PC-3 (cell line): ENCODE results near the gene ST3GAL3. TPM values are rescaled to one million over a fixed set of nuclear protein-coding genes. Genes with fewer than 3 reads are reported as not detected.

Experiments
- ATAC-seq: fragments of 200-7000 bp; cut with Tn5 transposase; 2 replicates; pipeline ENCODE4 v1.9.1; 2020; ENCODE audit warnings: mild to moderate bottlenecking, moderate library complexity
- BruUV-seq: library from RNA; stranded (reverse); fragments of 400-500 nt; replicated peaks from 2 replicates; lab custom pipeline; 2021; lab: Mats Ljungman, UMichigan
- CTCF ChIA-PET: fragments of 300-600 bp; sonication (Branson Sonifier 250); formaldehyde crosslinking; loops from one replicate; lab custom pipeline; 2022; ENCODE audit warnings: antibody characterized with exemption; lab: Charles Lee
- POLR2A ChIA-PET: fragments of 300-600 bp; sonication (Branson Sonifier 250); formaldehyde crosslinking; loops from one replicate; lab custom pipeline; 2022; ENCODE audit warnings: antibody characterized with exemption; ENCODE audit not compliant: unreplicated experiment; lab: Charles Lee
- DNase-seq: peaks from one replicate; pipeline ENCODE4 v3.0.0-alpha.2; 2015
- H2AFZ ChIP-seq: fragments of 300-600 bp; sonication (generic); 2 replicates; pipeline ENCODE4 v1.6.0; 2016; ENCODE audit warnings: antibody characterized with exemption, low read length
- H3F3A ChIP-seq: fragments of 300-600 bp; sonication (generic); one replicate; pipeline ENCODE4 v1.6.0; 2017; ENCODE audit warnings: antibody characterized with exemption, low read length, control low read depth, mild to moderate bottlenecking; ENCODE audit not compliant: unreplicated experiment
- H3K27ac ChIP-seq: fragments of 300-600 bp; sonication (generic); 2 replicates; pipeline ENCODE4 v1.5.1; 2016; ENCODE audit warnings: mild to moderate bottlenecking, low read length
- H3K27me3 ChIP-seq: fragments of 300-600 bp; sonication (generic); 2 replicates; pipeline ENCODE4 v1.6.1; 2016; ENCODE audit warnings: low read length, mixed read lengths
- H3K36me3 ChIP-seq: fragments of 300-600 bp; sonication (generic); 2 replicates; pipeline ENCODE4 v1.6.1; 2016; ENCODE audit warnings: low read depth, mixed run types, low read length, mixed read lengths
- H3K4me1 ChIP-seq: fragments of 300-600 bp; sonication (generic); 2 replicates; pipeline ENCODE4 v1.5.1; 2016; ENCODE audit warnings: low read length; ENCODE audit not compliant: insufficient read depth
- H3K4me2 ChIP-seq: fragments of 300-600 bp; sonication (generic); 2 replicates; pipeline ENCODE4 v1.6.0; 2016; ENCODE audit warnings: low read length
- H3K4me3 ChIP-seq: fragments of 300-600 bp; sonication (generic); 2 replicates; pipeline ENCODE4 v1.5.1; 2016; ENCODE audit warnings: mild to moderate bottlenecking, low read length, mixed read lengths
- H3K79me2 ChIP-seq: fragments of 300-600 bp; sonication (generic); 2 replicates; pipeline ENCODE4 v1.6.1; 2017; ENCODE audit warnings: low read length, mixed read lengths
- H3K9ac ChIP-seq: fragments of 300-600 bp; sonication (generic); 2 replicates; pipeline ENCODE4 v1.6.0; 2016; ENCODE audit warnings: mild to moderate bottlenecking, low read length
- H3K9me2 ChIP-seq: fragments of 300-600 bp; sonication (generic); replicated peaks from 2 replicates; pipeline ENCODE4 v1.6.1; 2016; ENCODE audit warnings: mixed run types, low read length, mixed read lengths
- H3K9me3 ChIP-seq: fragments of 300-600 bp; sonication (generic); 2 replicates; pipeline ENCODE4 v1.6.1; 2016; ENCODE audit warnings: low read length, mixed read lengths
- H4K20me1 ChIP-seq: fragments of 300-600 bp; sonication (generic); 2 replicates; pipeline ENCODE4 v1.6.1; 2016; ENCODE audit warnings: low read length, mixed read lengths
- CTCF ChIP-seq: fragments of 300-600 bp; sonication (generic); conservative IDR thresholded peaks from 2 replicates; pipeline ENCODE4 v1.5.1; 2017; ENCODE audit warnings: antibody characterized with exemption, low read depth, mild to moderate bottlenecking, low read length
- EZH2 ChIP-seq: fragments of 300-600 bp; sonication (generic); IDR thresholded peaks from one replicate; pipeline ENCODE4 v1.6.1; 2017; ENCODE audit warnings: antibody characterized with exemption, mild to moderate bottlenecking, low read length; ENCODE audit not compliant: unreplicated experiment
- EZH2phosphoT487 ChIP-seq: fragments of 300-600 bp; sonication (generic); IDR thresholded peaks from 2 replicates; pipeline ENCODE4 v1.6.1; 2018; ENCODE audit warnings: mild to moderate bottlenecking, antibody characterized with exemption, low read length, borderline replicate concordance
- intact Hi-C: fragments of 100-400 bp; cut with micrococcal nuclease; formaldehyde crosslinking; loops from 2 replicates; pipeline ENCODE4 v1.9.0; 2023
- total RNA-seq: library from RNA; depleted of rRNA; stranded (reverse); fragments of >200 nt; gene quantifications from 2 replicates; pipeline ENCODE4 v1.2.3, GENCODE V29; 2014

The ST3GAL3 gene
- total RNA-seq, 1 experiment from 2014 or later = 9.0 TPM

- H3K27ac ChIP-seq = peak overlapping the region; percentile 9; the same call in 1 of the 2 replicates
- POLR2A ChIA-PET = no interaction called here
- intact Hi-C loops = no loop called here
Observed at GRCh38 chr1:43824795-43825194, 117.5 kb downstream of the ST3GAL3 start.

DNA sequence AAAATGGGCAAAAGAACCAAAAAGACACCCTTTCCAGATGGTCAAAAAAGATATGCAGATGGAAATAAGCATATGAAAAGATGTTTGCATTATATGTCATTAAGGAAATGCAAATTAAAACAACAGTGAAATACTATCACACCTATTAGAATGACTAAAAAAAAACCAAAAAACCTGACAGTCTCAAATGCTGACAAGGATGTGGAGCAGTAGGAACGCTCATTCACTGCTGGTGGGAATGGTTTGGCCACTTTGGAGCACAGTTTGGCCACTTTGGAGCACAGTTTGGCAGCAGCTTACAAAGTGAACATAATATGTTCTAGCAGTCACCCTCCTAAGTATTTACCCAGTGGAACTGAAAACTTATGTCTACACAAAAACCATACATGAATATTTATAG is 121.2 kb downstream of the ST3GAL3 start:
- H3K4me3 ChIP-seq = no peak overlapping the region
- no peaks in the 10 kb centered on the region for H3K27me3 ChIP-seq
- no peaks in the 10 kb centered on the region for H4K20me1 ChIP-seq
- H3K9me2 ChIP-seq = no peaks in the 10 kb centered on the region
- BruUV-seq = no TSS peak
- no peak overlapping the region for H3K4me2 ChIP-seq
- no peaks in the 10 kb centered on the region for H3K36me3 ChIP-seq
- no peak for DNase-seq
- H3K4me1 ChIP-seq = peaks cover 56% of the 10 kb centered on the region
- H3K27ac ChIP-seq = no peak overlapping the region
- intact Hi-C loops = no loop called here
- H2AFZ ChIP-seq = no peak overlapping the region
- no peaks in the 10 kb centered on the region for H3K79me2 ChIP-seq
- H3F3A ChIP-seq = no peaks in the 10 kb centered on the region
- no peaks in the 10 kb centered on the region for H3K9me3 ChIP-seq
- no peak overlapping the region for H3K9ac ChIP-seq
- ATAC-seq = no peak
- POLR2A ChIA-PET = no interaction called here
- no peak for TF ChIP-seq EZH2
- no peak for TF ChIP-seq CTCF
- CTCF ChIA-PET = no interaction called here

More at GRCh38 chr1:43824795-43825194, 117.5 kb downstream of the ST3GAL3 start:
- peak; percentile 68 for DNase-seq
- CTCF ChIA-PET = no interaction called here
- Histone ChIP-seq H3K9me2 (no peaks in the 10 kb centered on the region), H3K9me3 (no peaks in the 10 kb centered on the region), H3K27me3 (no peaks in the 10 kb centered on the region), H3K79me2 (no peaks in the 10 kb centered on the region), H4K20me1 (no peaks in the 10 kb centered on the region), H3K4me2 (peak overlapping the region; percentile 6; the same call in 1 of the 2 replicates), H3K4me1 (peaks cover 53% of the 10 kb centered on the region), H2AFZ (no peak overlapping the region), H3K4me3 (no peak overlapping the region), H3K9ac (no peak overlapping the region), H3F3A (peaks cover 7% of the 10 kb centered on the region), H3K36me3 (no peaks in the 10 kb centered on the region)
- no peak for TF ChIP-seq EZH2
- no peak for TF ChIP-seq EZH2phosphoT487
- TF ChIP-seq CTCF = no peak
- BruUV-seq = no TSS peak
- ATAC-seq = peak; percentile 23; the same call in 1 of the 2 replicates

DNA sequence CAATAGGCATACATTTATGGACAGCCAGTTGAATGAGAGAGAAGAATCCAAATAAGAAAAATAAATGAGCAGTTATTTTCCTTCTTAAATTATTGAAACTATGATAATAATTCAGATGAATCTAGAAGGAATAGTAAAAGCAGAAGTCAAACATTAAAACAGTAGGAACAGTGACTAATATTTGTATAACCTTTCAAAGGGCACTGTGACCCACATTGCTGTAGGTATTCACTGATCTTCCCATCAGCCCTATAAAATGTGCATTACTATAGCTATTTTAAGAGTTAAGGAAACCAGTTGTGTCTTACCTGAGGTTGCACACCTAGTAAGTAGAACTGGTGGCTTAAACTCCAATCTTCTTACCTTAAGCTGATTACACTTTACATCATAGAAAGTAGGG is 123.5 kb downstream of the ST3GAL3 start:
- H3K4me1 ChIP-seq = peaks cover 58% of the 10 kb centered on the region
- no peak overlapping the region for H3K4me3 ChIP-seq
- ATAC-seq (peak; percentile 75), DNase-seq (peak; percentile 80)
- peaks cover 4% of the 10 kb centered on the region for H3F3A ChIP-seq
- ChIA-PET POLR2A (no interaction called here), CTCF (interaction anchor here (1.0 kb wide), 1 partner anchor 104 kb away, joined by 4 read pairs; no protein-coding TSS in a partner anchor)
- no peak overlapping the region for H2AFZ ChIP-seq
- H3K4me2 ChIP-seq = peak overlapping the region; percentile 56
- intact Hi-C loops = loop anchor here (5.0 kb wide), 1 partner anchor 101 kb away; the partner anchor contains the start of gene ARTN
- no peaks in the 10 kb centered on the region for H3K36me3 ChIP-seq
- no peaks in the 10 kb centered on the region for H3K9me3 ChIP-seq
- no peak overlapping the region for H3K9ac ChIP-seq
- H3K27ac ChIP-seq = peak overlapping the region; percentile 74
- no peaks in the 10 kb centered on the region for H3K27me3 ChIP-seq
- H4K20me1 ChIP-seq = no peaks in the 10 kb centered on the region
- BruUV-seq = no TSS peak
- TF ChIP-seq EZH2 (no peak), EZH2phosphoT487 (no peak), CTCF (no peak)
- H3K79me2 ChIP-seq = no peaks in the 10 kb centered on the region
- no peaks in the 10 kb centered on the region for H3K9me2 ChIP-seq
